ENCODE measurements around the gene HOTAIR.

HOTAIR gene

DNA sequence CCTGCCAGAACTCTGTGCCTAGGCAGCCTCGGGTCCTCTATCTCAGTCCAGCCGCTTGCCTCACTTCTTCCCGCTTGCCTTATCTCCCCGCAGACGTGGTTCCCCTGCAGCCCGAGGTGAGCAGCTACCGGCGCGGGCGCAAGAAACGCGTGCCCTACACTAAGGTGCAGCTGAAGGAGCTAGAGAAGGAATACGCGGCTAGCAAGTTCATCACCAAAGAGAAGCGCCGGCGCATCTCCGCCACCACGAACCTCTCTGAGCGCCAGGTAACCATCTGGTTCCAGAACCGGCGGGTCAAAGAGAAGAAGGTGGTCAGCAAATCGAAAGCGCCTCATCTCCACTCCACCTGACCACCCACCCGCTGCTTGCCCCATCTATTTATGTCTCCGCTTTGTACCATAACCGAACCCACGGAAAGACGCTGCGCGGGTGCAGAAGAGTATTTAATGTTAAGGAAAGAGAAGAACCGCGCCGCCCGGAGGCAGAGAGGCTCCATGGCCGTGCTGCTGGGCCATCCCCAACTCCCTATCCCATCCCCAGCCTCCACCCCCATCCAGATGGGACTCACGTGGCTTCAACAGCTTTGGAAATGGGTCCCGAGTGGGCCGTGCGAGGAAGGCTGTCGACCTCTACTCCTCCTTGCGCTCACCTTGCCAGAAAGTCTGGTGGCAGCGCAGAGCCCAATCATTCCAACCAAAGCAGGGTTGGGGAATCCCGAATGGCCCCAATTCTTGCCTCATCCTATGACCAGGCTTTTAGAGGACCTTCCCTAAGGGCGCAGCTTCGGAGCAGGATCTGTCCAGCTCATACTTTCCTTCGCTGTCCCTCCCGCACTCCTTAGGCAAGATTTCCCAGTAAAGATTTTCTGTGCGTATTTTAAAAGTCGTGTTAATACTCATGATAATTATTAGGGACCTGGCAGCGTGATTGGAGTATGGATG lies 29.6 kb downstream of the HOTAIR start:
- DNase-seq (ENCODE audit: low spot score) = no peak

DNA sequence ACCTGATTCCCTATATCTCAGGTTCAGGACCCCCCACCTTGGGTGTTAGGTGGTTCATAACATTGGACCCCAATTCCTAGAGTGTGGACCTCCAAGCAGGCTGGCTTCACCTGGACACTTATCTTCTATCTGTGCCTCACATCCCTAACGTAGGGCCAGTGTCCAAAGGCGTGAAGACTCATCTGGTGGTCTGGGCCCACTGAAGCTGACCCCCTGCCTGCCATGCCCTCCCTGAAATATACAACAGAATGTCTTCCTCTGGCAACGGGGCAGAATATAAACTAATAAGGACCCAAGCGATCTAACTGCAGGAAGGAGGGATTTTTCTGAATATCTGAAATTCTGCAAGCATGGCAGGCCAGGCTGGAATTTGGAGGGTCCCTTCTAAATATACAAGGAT lies 30.5 kb downstream of the HOTAIR start:
- no peak for DNase-seq (ENCODE audit: low spot score)

DNA sequence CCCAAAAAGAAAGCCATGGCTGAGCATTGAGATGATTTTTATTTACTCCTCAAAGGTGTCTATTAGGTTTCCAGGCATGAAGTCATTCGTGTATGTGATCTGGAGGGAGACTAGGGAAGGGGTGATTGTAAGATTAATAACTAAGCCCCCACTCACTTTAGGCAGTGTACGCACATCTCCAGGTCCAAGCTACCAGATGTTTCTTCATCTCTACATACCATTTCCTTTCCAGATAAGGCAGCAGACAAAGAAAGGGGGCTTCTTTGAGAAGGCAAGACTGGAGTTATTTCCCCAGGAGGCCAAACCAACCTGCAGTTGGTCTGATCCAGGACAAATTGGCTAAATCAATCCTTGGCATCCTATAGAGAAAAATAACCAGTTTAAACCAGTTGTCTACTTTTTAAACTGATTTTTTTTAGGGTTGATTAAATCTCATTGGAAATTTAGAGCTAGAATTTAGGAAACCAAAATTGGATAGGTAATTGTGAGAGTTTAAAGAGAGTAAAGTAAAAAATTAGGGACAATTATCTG lies 32.2 kb downstream of the HOTAIR start:
- DNase-seq (ENCODE audit: low spot score) = no peak

DNA sequence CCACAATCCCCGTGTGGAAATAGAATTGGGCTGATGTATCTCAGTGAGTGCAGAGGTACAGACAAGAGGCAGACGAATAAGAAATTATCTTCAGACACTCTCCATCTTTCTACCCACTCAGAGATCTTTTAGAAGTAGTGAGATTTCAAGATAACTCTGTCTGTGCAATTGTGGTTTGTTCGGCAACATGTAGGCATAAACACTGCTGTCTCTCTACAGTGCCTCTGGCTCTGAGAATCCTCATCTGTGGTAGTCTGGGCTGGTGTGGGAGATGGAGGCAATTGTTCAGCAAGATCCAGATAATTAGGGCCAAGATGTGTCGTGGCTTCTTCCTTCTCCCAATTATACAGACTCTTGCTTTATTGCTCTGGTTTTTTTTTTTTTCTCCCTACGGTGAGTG lies 33.0 kb downstream of the HOTAIR start:
- DNase-seq (ENCODE audit: low spot score) = no peak

DNA sequence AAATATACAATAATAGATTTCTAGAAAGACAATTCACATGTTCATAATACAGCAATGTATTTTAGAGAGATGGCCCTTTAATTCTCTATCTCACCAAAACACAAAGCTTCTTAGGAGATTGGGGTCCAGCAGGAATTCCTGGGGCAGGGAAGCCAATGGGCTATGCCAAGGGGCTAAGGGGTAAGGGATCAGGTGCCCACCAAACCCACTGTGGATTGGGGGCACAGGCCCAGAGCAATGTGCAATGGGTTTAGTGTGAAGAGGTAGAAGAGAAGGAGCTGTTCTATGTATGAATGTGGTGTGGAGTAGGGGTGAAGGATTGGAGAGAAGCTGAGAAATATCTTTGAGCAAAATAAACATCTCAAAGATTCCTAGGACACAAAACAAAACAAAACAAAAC lies 33.6 kb downstream of the HOTAIR start:
- DNase-seq (ENCODE audit: low spot score) = no peak

DNA sequence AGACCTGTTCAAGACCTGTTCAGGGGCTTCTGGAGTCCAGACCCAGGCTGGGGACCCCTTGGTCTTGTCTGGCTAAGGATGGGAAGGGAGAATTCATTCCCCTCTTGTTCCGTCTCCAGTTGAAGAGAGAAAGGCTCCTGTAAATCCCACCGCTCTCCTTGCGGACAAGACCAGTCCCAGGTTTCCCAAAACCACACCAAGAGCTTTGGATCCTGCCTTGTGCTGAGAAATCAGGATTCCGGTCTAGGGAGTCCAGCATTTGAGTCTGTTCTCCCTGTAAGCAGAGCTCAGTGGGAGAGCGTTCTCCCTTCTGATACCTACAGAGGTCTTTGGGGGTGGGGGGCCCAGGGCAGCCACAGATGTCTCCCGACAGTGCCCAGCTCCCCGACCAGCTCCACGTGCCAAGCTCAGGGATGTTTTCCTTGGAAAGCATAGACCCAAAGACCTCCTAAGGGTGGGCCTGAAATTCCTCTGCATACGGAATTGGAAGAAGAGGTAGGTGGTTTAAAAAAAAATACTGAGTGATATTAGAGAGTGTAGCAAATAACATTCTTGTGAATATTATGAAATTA lies 34.2 kb downstream of the HOTAIR start:
- no peak for DNase-seq (ENCODE audit: low spot score)

DNA sequence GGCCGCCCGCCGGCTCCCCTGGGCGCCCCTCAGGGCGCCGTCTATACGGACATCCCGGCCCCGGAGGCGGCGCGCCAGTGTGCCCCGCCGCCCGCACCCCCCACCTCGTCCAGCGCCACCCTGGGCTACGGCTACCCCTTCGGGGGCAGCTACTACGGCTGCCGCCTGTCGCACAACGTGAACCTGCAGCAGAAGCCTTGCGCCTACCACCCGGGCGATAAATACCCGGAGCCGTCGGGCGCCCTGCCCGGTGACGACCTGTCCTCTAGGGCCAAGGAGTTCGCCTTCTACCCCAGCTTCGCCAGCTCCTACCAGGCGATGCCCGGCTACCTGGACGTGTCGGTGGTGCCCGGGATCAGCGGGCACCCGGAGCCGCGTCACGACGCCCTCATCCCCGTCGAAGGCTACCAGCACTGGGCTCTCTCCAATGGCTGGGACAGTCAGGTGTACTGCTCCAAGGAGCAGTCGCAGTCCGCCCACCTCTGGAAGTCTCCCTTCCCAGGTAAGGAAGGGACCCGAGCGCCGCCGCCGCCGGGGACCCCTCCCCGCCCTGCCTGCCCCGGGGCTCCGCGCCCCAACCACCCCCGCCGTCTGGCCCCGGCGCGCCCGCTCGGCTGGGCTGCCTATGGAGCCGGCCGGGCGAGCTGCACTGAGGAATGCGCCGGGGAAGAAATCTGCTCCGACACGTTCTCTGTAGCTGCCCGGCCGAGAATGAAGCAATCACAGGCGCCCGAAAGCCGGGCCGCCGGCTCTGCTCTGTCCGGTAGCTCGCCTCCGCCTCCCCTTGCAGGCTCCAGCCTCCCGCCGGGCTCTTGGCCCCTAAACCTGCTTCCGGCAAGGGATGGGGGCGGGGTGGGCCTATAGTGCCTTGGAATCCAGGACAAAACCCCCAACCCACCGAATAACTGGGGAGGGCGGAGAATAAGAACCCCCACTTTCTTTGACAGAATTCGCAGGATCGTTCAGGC lies 35.3 kb downstream of the HOTAIR start:
- DNase-seq (ENCODE audit: low spot score) = no peak

DNA sequence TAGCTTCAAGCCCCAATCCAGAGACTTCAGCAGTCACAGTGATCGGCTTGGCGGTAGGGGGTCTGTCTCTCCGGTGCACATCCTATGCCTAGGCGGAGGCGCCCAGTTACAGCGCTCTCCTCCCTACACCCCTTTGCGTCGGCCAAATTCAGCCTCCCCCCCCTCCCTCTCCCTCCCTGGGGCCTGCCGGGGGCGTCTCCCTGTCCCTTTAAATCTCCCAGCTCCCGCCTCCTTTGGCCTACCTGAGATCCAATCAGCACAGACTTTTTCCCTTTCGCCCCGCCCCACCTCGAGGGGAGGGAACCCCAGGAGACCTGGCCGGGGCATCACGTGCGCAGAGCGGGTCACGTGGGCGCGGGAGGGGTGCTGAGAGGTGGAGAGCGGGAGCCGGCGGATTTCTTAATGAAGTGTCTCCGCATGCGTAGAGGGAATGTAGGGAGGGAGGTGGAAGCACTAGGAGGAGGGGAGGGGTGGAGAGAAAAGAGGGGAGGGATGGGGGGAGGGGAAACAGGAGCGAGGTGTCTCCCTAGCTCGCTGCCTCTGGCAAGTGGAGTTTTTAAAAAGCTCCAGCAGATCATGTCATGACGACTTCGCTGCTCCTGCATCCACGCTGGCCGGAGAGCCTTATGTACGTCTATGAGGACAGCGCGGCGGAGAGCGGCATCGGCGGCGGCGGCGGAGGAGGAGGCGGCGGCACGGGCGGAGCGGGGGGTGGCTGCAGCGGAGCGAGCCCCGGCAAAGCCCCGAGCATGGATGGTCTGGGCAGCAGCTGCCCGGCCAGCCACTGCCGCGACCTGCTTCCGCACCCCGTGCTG lies 36.2 kb downstream of the HOTAIR start, which contains the start of gene HOXC13:
Gene HOXC13, plus strand, starts transcription at position 506 of the 815 bp plus-strand sequence. Its CDS starts 76 bp downstream, at position 582.
- DNase-seq (ENCODE audit: low spot score) = no peak

DNA sequence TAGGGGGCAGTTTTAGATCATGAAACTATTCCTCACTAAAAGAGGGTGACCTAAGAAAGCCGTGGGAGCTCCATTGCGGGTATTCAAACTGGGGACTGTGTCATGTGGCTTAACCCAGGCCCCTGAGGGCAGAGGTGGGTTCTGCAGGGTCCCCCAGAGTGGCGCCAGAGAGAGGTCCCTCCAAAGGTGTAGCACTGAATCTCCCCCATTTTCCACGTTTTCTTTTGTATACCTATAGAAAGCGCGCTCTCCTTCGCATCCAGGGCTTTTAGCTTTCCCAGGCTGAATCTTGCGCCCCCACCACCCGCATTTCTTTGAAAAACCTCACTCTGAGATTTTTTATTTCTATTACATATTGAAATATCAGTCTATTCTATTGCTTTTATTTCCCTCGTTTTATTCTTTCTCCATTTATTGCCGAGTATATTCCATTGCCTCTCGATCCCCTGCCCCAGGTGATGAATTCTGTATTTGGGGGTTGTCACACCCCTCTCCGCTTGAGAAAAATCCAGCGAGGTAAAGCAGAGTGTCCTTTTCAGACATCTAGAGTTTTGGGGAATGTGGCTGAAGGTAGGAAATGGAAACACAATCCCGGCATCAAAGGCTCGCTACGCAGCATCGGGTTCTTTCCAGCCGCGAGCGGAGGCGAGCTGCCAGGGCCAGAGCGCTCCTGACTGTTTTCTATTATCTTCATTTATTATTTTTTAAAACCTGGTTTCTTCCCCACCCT lies 37.0 kb downstream of the HOTAIR start:
- no peak for DNase-seq (ENCODE audit: low spot score)

DNA sequence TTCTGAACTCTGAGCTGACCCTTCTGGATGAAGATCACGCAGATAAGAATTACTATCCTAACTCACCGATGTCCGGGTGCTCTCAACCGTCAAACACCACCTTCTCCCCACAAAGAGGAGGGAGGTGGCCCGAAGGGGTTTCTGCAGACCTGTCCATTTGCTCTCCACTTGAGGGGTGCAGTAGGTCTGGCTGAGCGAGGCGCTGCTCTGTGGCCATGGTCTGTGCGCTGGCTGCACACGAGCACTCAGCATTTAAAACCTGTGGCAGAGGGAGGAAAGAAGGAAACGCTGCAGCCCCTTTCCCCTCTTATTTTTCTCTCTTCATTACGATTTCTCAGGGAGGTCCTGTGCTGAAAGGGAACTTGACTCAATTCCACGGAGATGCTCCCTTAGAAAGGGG lies 37.7 kb downstream of the HOTAIR start:
- DNase-seq (ENCODE audit: low spot score) = no peak

DNA sequence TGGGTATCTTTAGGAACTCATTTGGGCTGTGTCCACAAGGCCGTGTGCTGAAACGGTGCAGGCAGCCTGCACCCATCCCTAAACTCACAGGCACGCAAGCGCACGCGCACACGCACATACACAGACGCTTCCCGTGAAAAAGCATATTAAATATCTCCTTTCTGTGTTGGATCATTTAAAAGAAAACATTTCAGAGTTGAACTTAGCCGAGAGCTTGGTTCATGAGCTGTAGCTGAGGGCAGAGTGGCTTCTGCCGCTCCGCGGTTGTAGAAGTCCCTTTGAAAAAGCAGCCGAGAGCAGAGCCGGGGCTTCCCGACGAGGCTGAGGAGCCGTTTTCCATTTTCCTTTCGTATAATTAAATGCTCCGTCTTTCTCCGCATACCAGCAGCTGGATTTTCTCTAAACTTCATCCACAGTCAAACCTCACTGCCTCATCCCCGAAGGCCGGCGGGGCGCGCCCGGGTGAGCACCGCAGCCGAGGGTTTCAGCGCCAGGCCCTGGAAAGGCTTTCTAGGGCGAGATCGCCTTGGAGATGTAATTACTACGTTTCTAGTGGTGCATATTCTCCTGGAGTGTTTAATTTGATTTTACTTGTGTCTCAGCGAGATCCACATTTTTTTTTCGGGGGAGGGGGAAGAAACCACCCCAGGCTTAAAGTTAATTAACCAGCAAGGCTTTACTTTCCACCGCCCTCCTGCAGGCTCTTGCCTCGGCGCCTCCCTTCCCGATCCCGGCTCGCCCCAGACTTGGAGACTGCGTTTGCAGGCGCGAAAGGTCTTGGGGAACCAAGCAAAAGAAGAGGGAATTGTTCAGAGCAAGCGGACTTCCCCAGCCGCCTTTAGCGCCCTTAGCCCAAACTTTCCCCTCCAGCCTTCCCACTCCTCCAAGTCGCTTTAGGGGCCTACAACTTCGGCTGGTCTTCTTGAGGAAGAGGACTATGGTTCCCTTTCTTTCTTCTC lies 39.1 kb downstream of the HOTAIR start:
- no peak for DNase-seq (ENCODE audit: low spot score)

DNA sequence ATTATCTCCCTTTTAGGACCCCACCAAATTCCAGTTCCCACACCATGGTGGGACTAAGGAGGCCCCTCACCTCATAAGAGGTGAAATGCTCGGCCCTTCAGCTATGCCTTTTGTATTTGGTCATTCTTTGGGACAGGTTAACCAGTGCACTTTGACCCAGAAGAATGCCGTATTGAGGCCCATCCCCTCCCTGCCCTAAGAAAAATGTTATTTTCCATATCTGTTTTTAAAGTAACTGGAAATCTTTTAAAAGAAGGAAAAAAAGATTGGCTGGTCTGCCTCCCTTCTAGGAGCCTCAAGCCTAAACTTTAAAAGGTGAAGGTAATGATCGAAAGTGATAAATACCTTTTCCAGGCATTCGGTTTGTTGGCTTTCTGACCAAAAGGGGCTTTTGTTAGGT lies 41.8 kb downstream of the HOTAIR start:
- DNase-seq (ENCODE audit: low spot score) = no peak

DNA sequence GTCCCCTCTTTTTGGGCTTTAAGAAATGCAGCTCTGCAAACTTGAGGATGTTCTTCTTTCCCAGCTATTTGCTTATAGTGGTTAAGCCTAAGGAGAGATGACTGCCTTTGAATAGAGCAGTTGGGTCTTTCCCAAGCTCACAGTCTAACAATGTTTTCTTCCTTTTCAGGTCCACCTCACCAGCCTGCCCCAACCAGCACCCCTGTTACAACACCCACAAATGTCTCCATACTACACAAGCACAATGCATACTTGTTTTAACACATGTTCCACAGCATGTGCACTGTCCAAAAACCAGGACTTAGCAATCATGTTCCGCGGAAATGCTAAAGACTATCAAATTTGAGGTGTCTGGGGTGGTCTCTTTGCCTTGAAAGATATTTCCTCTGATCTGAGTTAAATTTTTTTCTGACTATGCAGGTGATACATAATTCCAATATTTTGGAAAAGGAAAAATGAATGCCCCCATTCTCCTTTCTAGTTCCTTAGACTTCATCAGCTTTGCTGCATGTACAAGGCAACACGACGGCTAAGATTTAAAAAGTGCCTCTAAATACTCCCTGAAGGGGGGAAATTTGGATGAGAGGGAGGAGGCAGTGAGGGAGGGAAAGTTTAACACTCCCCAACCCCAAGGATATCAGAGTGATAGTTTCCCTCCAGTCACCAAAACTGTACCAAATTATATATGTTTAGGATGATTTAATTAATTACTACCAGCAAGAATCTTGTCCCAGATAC lies 42.7 kb downstream of the HOTAIR start:
- no peak for DNase-seq (ENCODE audit: low spot score)

DNA sequence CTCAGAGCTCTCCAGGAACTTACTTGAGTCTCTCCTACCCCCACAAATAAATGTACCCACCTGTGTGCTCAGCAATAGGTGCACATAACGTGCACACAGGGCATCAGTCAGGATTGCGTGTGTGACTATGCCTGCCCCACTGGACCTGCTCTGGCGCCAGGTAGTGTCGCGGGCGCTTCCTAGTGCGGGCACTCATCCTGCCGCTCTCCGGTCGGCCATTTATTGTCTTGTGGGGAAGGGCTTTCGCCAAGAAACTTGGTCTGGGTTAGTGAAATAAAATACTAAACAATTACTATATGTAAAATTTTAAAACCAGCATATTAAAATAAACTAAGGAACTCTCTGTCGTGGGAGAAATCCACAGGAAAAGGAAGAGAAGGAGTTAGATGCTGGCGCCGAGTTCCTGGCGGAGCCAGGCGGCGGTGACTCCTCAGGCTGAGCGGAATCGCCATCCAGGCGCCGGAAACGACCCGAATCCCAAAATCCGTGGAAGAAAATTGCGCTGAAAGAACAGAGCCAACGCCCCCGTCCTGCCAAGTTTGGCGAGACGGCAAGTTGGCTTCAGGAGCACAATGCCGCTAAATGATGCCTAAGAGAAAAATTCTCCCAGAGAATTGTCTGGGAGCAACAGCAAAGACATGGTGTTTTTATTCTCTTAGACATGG lies 44.0 kb downstream of the HOTAIR start:
- DNase-seq (ENCODE audit: low spot score) = no peak

DNA sequence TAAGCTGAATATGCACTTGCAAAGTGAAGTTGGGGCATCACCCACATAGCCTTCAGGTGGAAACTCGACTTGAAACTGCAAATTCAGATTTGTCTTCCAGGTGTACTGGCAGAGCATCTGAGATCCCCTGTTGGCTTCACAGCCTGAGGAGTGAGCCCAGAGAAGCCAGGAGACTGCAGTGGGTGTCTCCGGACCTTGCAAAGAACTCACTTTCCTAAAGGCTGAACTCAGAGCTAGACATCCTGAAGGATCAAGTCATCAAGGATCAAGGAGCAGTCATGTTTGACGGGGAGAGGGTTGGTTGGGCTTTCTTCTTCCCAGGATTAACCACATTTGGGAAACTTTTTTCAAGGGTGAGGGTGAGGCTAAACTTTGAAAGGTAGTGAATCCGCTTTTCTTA lies 45.2 kb downstream of the HOTAIR start:
- DNase-seq (ENCODE audit: low spot score) = no peak

DNA sequence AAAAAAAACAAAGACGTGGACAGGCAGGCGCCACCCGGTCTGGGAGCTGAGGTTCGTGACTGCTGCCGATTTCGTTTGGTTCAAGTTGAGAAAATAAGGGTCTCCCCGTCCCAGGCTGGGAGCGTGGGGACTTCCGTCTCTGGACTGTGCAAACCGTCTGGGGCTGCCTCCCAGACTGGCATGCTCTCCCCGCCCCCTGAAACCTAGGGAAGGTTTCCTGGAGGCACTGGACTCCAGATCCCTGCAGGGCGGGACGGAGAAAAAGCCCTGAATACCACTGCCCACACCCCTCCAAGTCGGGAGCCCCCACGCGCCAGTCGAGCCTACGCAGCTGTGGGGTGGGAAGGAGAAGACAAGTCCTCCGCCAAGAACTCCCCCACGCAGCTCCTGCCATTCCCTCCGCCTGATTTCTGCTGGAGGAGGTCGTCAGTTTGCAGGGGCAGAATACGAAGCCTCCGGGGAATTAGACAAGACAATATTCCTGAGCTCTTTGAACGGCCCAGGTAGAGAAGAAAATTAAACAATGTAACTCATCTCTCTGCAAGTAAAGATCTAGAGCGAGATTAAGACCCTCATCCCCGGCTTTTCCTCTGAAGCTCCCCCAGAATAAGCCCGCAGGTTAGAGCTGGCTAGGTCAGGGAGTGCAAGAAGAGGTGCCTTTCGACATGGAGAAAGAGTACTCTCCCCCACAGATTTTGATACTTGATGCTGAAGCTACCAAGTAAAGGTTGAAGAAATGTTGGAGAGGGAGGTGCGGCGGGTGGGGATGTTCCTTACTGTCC lies 46.5 kb downstream of the HOTAIR start:
- no peak for DNase-seq (ENCODE audit: low spot score)

Data from CD4-positive, alpha-beta T cell treated with Interleukin-6 at 100 ng/mL for 8 hours (primary cell).